ENCODE data around the gene BPIFA2. TPM values are rescaled to one million over a fixed set of nuclear protein-coding genes. Genes with fewer than 3 reads are reported as not detected.
"Not testable (repeated sequence)": the region's sequence is repeated elsewhere in the genome, so short reads cannot be mapped to it uniquely, and the experiment has no call there.

Gene BPIFA2, protein sequence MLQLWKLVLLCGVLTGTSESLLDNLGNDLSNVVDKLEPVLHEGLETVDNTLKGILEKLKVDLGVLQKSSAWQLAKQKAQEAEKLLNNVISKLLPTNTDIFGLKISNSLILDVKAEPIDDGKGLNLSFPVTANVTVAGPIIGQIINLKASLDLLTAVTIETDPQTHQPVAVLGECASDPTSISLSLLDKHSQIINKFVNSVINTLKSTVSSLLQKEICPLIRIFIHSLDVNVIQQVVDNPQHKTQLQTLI
- not detected for polyA plus RNA-seq (ENCODE audit: insufficient read length in 4 of 4)

DNA sequence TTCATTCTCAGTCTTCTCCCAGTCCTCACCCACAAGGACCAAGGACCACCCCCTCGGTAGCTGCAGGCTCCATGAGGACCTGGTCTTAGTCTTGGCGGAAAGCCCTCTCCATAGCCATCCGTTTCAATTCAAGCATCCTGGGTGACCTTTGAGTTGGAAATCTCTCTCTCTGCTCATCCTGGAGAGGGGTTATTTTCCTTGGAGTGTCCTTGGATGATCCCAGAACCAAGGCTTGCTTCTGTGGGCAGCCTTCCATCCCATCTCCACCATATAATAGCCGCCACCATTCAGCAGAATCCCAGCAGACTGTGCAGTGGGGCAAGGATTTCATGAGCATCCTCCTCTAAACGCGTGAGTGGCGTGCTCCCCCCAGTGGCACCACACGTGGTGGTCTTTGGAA lies at the start of gene BPIFA2:
Gene BPIFA2, plus strand, starts transcription at position 301 of the 400 bp plus-strand sequence. CDS start 987 bp downstream, outside the sequence.
- no peak for DNase-seq (ENCODE audit: low read depth in 4 of 4, low spot score in 3 of 4)

GRCh38 chr20:33119725-33120720 lies 47.9 kb upstream of the BPIFA2 start:
- DNase-seq (ENCODE audit: low read depth in 4 of 4, low spot score in 3 of 4) = no peak

GRCh38 chr20:33120934-33121333 lies 47.0 kb upstream of the BPIFA2 start:
- DNase-seq (ENCODE audit: low read depth in 4 of 4, low spot score in 3 of 4) = no peak

GRCh38 chr20:33122297-33122696 lies 45.7 kb upstream of the BPIFA2 start:
- not testable (repeated sequence) for DNase-seq (ENCODE audit: low read depth in 4 of 4, low spot score in 3 of 4)

- DNase-seq (ENCODE audit: low read depth in 4 of 4, low spot score in 3 of 4) = no peak
Measured at GRCh38 chr20:33124261-33124660, 43.7 kb upstream of the BPIFA2 start.

GRCh38 chr20:33124994-33125393 lies 43.0 kb upstream of the BPIFA2 start:
- no peak for DNase-seq (ENCODE audit: low read depth in 4 of 4, low spot score in 3 of 4)

- no peak for DNase-seq (ENCODE audit: low read depth in 4 of 4, low spot score in 3 of 4)
Measured at GRCh38 chr20:33125983-33126382, 42.0 kb upstream of the BPIFA2 start.

DNA sequence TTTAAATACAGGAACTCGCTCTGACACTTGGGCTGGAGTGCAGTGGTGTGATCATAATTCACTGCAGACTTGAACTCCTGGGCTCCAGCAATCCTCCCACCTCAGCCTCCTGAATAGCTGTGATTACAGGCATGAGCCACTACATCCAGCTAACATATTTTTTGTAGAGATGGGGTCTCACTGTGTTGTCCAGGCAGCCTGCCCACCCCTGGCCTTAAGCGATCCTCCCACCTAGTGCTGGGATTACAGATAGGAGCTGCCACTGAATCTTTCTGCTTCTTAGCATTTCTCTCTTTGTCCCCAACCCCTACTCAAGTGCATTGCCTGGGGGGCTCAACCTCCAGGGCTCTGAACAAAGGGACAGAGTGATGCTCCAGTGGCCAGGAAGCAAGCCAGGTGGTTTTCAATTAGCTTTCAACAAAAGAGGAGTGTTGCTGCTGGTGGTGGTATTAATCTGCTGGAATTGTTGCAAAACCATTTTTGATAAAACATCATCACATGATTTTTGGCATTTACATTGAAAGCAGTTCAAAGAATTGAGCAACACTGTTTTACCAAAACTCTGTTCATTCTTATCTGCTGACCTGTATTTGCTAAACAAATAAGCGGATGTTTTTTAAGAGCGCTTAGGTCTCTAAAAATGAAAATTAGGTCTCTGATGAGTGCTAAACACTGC lies 40.4 kb upstream of the BPIFA2 start:
- DNase-seq (ENCODE audit: low read depth in 4 of 4, low spot score in 3 of 4) = no peak

- no peak for DNase-seq (ENCODE audit: low read depth in 4 of 4, low spot score in 3 of 4)
Measured at GRCh38 chr20:33130568-33131061, 37.3 kb upstream of the BPIFA2 start.

DNA sequence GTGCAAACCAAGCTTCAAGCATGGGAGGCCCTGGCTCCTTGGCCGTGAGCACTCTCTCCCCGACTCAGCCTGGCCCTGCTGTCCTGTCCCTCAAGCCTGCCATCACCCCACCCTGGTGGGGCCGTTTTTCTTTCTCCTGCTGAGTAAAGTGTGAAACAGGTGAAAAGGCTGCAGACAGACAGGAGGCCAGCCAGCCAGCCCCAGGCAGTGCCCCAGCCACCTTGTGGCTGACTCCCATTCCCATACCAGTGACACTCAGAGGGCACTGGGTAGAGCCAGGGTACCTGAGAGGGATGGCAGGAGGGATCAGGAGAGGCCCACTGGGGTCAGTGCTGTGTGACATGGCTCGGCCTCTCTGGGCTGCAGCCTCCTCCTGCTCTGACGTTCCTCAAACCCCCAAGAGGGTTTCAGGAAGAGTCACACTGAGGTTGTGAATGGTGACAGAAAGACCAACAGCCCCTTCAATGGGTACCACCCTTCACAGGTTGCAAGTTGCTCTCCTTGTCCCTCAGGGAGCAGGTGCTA lies 35.9 kb upstream of the BPIFA2 start:
- no peak for DNase-seq (ENCODE audit: low read depth in 4 of 4, low spot score in 3 of 4)

DNA sequence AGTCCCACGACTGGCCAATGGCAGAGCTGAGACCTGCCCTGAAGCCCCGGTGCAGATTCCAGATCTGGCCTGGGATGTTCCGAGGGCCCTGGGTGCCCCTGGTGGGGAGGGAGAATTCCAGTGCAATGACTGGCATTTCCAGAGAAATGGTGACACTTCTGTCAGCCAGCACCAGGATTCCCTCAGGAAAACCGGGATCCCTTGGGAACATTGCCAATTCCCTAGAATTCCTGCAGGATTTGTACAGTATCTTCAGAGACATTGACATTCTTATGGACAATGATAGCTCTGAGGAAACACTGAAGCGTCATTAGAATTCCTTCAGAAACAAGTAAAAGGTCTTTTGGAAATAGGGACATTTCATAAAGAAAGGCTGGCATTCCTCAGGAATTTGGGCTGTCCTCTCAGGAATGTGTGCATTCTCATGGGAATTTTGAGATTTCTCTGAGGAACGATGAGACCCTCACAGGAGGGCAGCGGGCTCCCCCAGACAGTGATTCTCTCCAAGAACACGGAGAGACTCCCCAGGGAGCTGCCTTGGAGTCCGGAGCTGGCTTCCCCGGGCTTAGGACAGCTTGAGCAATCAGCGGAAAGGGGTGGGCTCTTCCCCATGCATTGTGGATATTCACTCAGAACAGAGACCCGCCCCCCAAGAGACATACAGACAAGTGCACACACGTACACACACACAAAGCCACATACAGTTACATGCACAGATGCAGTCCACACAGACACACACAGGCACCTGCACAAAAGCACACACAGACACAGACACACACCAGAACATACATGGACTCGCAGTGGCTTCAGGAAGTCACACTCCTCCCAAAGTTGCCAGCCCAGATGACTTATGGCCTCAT lies 35.2 kb upstream of the BPIFA2 start:
- no peak for DNase-seq (ENCODE audit: low read depth in 4 of 4, low spot score in 3 of 4)

DNA sequence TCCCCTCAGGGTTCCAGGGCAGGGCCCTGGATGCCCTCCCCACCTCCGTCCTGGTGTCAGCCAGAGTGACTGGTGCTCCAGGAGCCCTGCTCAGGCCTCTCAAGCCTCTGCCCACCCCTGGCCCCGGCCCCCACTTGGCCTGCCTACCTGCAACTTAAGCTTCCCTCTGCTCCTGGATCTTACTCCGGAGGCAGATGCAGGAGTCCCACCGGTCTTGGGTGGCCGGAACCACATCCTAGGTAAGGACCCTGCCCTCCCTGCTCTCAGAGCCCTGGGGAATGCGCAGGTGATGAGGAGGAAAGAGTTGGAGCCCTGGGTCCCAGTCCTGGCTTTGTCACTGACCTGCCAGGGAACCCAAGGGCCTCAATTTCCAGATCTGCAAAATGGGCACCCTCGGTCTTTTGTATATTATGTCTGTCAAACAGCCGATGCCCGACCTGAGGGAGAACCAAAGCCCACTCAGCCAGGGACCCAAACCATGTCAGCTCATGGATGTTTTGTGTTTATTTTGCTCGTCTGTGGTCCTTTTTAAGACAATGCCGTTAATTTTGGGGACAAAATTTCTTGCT lies 34.5 kb upstream of the BPIFA2 start:
- DNase-seq (ENCODE audit: low read depth in 4 of 4, low spot score in 3 of 4) = no peak

GRCh38 chr20:33137195-33137594 lies 30.8 kb upstream of the BPIFA2 start:
- no peak for DNase-seq (ENCODE audit: low read depth in 4 of 4, low spot score in 3 of 4)

DNA sequence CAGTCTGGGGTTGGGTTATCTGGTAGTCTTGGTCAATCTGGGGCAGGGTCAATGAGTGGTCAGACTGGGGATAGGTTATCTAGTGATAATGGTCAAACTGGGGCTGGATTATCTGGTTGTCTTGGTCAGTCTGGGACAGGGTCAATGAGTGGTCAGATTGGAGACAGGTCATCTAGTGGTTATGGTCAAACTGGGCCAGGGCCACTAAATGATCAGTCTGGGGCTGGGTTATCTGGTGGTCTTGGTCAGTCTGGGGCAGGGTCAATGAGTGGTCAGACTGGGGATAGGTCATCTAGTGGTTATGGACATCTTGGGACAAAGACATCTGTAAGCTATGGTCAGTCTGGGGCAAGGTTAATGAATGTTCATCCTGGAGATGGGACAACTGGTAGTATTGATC lies 28.5 kb upstream of the BPIFA2 start:
- no peak for DNase-seq (ENCODE audit: low read depth in 4 of 4, low spot score in 3 of 4)

- DNase-seq (ENCODE audit: low read depth in 4 of 4, low spot score in 3 of 4) = no peak
Measured at GRCh38 chr20:33145521-33145920, 22.4 kb upstream of the BPIFA2 start.

DNA sequence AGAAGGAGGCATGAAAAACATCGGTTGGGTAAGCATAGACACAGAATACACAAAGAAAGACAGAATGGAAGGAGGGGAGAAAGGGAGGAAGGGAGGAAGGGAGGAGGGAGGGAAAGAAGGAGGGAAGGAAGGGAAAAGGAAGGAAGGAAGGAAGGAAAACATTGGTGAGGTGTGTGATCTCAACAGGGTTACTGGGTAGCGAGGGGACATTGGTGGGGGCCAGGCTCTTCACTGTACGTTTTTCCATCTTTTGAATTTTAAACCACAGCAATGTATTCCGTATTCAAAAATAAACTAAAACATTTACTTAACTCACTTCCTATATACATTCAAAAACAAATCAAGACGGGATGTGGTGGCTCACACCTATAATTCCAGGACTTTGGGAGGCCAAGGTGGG lies 20.7 kb upstream of the BPIFA2 start:
- DNase-seq (ENCODE audit: low read depth in 4 of 4, low spot score in 3 of 4) = no peak

GRCh38 chr20:33148040-33148439 lies 19.9 kb upstream of the BPIFA2 start:
- DNase-seq (ENCODE audit: low read depth in 4 of 4, low spot score in 3 of 4) = no peak

GRCh38 chr20:33154252-33154651 lies 13.7 kb upstream of the BPIFA2 start:
- DNase-seq (ENCODE audit: low read depth in 4 of 4, low spot score in 3 of 4) = no peak

- DNase-seq (ENCODE audit: low read depth in 4 of 4, low spot score in 3 of 4) = no peak
Measured at GRCh38 chr20:33158637-33159385, 9.1 kb upstream of the BPIFA2 start.
